ENCODE measurements around the gene LMCD1. TPM values are rescaled to one million over a fixed set of nuclear protein-coding genes. Genes with fewer than 3 reads are reported as not detected.

LMCD1 gene
- total RNA-seq, 1 donor from 2014 or later = 1.3 TPM

GRCh38 chr3:8493744-8494143 is 7.9 kb upstream of the LMCD1 start:
- TF ChIP-seq CTCF (IDR thresholded peaks at IDR 0.05; ENCODE audit: partially characterized antibody, unreplicated experiment) = no peak
- no peak overlapping the region for H3K4me3 Mint-ChIP-seq (ENCODE audit: unreplicated experiment)
- no peaks in the 10 kb centered on the region for H3K36me3 Mint-ChIP-seq (ENCODE audit: unreplicated experiment)
- H3K4me1 Mint-ChIP-seq (ENCODE audit: low read depth, unreplicated experiment) = peaks cover 2% of the 10 kb centered on the region
- peaks cover 3% of the 10 kb centered on the region for H3K27me3 Mint-ChIP-seq (ENCODE audit: unreplicated experiment)
- no peak for DNase-seq
- H3K9me3 Mint-ChIP-seq (ENCODE audit: unreplicated experiment) = no peaks in the 10 kb centered on the region
- H3K27ac Mint-ChIP-seq (ENCODE audit: unreplicated experiment) = no peak overlapping the region

- H3K27me3 Mint-ChIP-seq (ENCODE audit: unreplicated experiment) = peaks cover 3% of the 10 kb centered on the region
- no peak for DNase-seq
- no peak for TF ChIP-seq CTCF (IDR thresholded peaks at IDR 0.05; ENCODE audit: partially characterized antibody, unreplicated experiment)
- H3K9me3 Mint-ChIP-seq (ENCODE audit: unreplicated experiment) = no peaks in the 10 kb centered on the region
- peaks cover 2% of the 10 kb centered on the region for H3K4me1 Mint-ChIP-seq (ENCODE audit: low read depth, unreplicated experiment)
- H3K4me3 Mint-ChIP-seq (ENCODE audit: unreplicated experiment) = no peak overlapping the region
- H3K36me3 Mint-ChIP-seq (ENCODE audit: unreplicated experiment) = no peaks in the 10 kb centered on the region
- H3K27ac Mint-ChIP-seq (ENCODE audit: unreplicated experiment) = no peak overlapping the region
Measured at GRCh38 chr3:8494327-8494726, 7.3 kb upstream of the LMCD1 start.

- H3K27ac Mint-ChIP-seq (ENCODE audit: unreplicated experiment) = no peak overlapping the region
Measured at GRCh38 chr3:8497582-8497981, 4.0 kb upstream of the LMCD1 start.

GRCh38 chr3:8499181-8499611 is 2.4 kb upstream of the LMCD1 start:
- no peaks in the 10 kb centered on the region for H3K36me3 Mint-ChIP-seq (ENCODE audit: unreplicated experiment)
- peaks cover 5% of the 10 kb centered on the region for H3K27me3 Mint-ChIP-seq (ENCODE audit: unreplicated experiment)
- H3K4me1 Mint-ChIP-seq (ENCODE audit: low read depth, unreplicated experiment) = peaks cover 7% of the 10 kb centered on the region
- H3K4me3 Mint-ChIP-seq (ENCODE audit: unreplicated experiment) = no peak overlapping the region
- no peak for DNase-seq
- no peaks in the 10 kb centered on the region for H3K9me3 Mint-ChIP-seq (ENCODE audit: unreplicated experiment)
- TF ChIP-seq CTCF (IDR thresholded peaks at IDR 0.05; ENCODE audit: partially characterized antibody, unreplicated experiment) = no peak
- no peak overlapping the region for H3K27ac Mint-ChIP-seq (ENCODE audit: unreplicated experiment)

More at GRCh38 chr3:8497582-8497981, 4.0 kb upstream of the LMCD1 start:
- no peaks in the 10 kb centered on the region for H3K36me3 Mint-ChIP-seq (ENCODE audit: unreplicated experiment)
- no peak for DNase-seq
- peaks cover 3% of the 10 kb centered on the region for H3K4me1 Mint-ChIP-seq (ENCODE audit: low read depth, unreplicated experiment)
- no peaks in the 10 kb centered on the region for H3K9me3 Mint-ChIP-seq (ENCODE audit: unreplicated experiment)
- peaks cover 6% of the 10 kb centered on the region for H3K27me3 Mint-ChIP-seq (ENCODE audit: unreplicated experiment)
- no peak overlapping the region for H3K4me3 Mint-ChIP-seq (ENCODE audit: unreplicated experiment)
- no peak for TF ChIP-seq CTCF (IDR thresholded peaks at IDR 0.05; ENCODE audit: partially characterized antibody, unreplicated experiment)

GRCh38 chr3:8500319-8500988 is 1.2 kb upstream of the LMCD1 start:
- Mint-ChIP-seq H3K4me1 (ENCODE audit: low read depth, unreplicated experiment) (peaks cover 7% of the 10 kb centered on the region), H3K36me3 (ENCODE audit: unreplicated experiment) (no peaks in the 10 kb centered on the region)
- DNase-seq = no peak

More at GRCh38 chr3:8500319-8500988, 1.2 kb upstream of the LMCD1 start:
- H3K9me3 Mint-ChIP-seq (ENCODE audit: unreplicated experiment) = no peaks in the 10 kb centered on the region
- peaks cover 5% of the 10 kb centered on the region for H3K27me3 Mint-ChIP-seq (ENCODE audit: unreplicated experiment)
- TF ChIP-seq CTCF (IDR thresholded peaks at IDR 0.05; ENCODE audit: partially characterized antibody, unreplicated experiment) = no peak
- H3K4me3 Mint-ChIP-seq (ENCODE audit: unreplicated experiment) = no peak overlapping the region
- no peak overlapping the region for H3K27ac Mint-ChIP-seq (ENCODE audit: unreplicated experiment)
